D341Med (cell line): ENCODE measurements around the gene ARHGAP26.

Experiments
- DNase-seq: peaks from one replicate; pipeline ENCODE4 v3.0.0; 2012; ENCODE audit warnings: low spot score

Gene ARHGAP26

DNA sequence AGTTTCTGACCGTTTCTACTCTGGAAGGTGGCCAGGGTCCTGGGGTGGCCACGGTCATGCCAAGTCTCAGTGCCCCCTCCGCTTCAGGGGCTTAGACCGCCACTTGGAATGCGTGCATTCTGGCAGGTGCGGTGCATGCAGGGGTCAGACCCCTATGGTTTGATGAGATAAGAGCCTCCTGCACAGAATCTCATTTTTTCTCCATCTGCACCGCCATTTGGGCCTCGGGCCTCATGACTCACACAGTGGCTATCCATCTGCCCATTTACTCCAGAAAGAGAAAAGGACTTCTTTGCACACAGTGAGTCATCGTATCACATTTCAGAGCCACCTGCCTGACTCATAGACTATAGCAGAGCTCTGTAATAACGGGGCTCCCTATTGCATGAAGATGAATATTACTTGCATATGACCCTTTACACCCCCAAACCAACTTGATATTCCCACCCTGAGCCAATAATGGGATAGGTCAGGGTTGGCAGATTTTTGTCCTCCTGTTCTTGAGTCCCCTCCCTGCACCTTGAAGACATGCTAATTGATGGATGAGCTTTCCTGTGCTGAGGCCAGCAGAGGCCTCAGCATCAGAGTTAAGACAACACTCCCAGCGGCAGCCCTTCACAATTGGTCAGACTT lies 475.9 kb downstream of the ARHGAP26 start:
- no peak for DNase-seq

DNA sequence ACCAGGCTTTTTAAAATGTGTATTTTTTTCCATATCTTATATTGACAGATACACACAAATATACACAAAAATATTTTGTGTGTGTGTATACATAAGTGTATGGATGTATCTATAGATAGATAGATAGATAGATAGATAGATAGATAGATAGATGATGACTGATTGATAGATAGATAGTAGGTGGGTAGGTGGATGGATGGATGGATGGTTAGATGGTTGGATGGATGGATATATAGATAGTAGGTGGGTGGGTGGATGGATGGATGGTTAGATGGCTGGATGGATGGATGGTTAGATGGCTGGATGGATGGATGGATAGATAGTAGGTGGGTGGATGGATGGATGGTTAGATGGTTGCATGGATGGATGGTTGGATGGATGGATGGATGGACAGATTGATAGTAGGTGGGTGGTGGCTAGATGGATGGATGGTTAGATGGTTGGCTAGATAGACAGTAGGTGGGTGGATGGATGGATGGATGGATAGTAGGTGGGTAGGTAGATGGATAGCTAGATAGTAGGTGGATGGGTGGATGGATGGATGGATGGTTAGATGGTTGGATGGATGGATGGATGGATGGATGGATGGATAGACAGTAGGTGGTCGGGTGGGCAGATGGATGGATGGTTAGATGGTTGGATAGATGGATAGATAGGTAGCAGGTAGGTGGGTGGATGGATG lies 477.1 kb downstream of the ARHGAP26 start:
- no peak for DNase-seq

DNA sequence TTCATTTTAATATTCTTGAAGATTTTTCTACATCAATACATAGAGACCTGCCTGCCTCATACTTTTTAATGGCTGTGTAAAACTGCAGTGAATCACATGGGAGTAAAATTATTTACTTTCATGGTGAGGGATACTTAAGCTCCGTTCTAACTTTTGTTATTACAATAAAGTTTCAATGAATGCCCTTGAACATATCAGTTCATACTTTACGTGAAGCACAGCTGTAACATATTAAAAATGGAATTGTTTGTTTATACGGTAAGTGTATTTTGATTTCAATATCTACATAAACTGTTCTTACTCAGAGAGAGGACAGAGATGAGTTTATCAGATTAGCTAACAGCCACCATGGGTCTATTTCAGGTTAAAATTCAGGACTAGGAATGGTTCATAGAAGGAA lies 478.2 kb downstream of the ARHGAP26 start:
- no peak for DNase-seq

DNA sequence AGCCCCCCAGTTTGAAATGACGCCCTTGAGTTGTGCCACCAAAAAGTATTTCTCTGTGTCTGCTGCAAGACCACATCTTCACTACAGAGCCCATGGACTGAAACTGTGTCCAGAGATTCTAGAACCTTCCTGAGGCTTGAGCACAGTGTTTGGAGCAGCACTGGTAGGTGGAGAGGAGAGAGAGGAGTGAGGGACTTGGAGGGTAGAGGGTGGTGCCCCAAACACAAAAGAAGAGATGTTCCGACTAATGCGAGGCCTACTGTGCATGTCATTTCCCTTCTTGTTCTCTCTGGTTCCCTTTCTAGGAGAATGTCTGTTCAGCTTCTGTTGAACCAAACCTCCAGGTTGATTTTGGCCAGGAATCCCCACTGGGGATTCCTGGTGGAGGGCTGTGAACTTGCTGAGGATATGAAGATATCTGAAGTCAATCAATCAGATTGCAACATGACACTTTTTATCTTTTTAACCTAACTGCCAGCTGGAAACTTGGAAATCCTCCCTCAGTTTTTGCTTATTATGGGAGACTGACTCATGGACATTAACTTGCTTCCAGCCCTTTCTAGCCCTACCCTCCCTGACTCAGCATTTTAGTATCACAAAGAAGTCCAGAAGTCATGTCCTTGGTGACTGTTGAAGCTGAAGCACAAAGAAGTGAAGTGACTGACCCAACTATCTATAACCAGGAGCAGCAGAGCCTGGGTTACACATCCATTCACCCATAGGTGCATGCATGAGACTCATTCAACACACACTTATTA lies 478.8 kb downstream of the ARHGAP26 start:
- DNase-seq = no peak

DNA sequence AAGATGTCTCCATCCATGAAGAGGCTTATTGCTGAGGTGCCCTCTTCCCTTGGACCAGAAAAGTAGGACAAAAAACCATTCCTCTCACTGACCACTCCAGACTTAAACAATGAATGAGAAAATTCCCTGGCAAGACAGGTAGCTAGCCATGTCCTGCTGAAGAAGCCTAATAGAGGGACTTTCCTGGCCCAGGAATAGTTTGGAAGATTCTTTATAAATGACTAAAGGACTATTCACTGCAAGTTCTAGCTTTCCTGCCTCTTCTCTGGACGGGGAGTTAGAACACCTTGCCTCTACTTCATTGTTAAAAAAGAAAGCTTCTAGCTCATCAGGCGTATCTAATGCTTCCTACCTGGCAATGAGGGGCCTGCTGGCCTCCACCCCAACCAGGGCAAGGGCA lies 479.7 kb downstream of the ARHGAP26 start:
- no peak for DNase-seq

DNA sequence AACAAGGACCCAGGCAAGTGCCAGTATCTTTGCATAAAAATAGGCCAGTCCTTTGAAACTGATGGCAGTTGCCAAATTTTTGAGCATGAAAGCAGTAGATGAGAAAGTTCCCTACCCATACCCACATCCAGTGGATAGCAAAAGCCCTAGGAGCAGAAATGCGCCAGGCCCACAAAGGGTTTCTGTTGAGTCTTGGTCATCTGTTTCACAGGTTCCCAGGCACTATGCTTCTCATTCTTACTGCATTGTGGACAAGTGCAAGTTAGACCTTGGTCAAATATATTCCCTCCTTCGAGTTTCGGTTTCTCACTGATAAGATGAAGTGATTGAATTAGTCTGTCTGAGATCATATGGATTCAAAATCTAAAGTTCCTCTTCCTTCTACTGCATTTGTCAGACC lies 481.0 kb downstream of the ARHGAP26 start:
- DNase-seq = no peak

DNA sequence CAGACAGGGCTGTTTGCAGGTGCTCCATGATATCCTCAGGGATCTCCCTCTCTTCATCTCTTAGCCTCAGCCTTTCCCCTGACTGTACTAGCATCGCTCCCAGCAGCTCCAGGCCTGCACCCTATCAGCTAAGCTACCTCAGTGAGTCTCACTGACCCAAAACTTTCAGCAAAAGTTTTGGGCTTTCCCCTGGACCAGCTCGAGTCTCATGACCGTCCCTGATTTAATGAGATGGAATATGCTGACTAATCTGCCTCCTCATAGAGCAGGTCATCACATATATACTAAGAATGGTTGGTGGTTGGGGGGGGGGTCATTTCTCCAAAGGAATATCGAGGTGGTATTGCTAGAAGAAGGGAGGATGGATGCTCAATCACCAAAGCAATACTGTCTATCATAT lies 481.8 kb downstream of the ARHGAP26 start:
- DNase-seq = no peak

DNA sequence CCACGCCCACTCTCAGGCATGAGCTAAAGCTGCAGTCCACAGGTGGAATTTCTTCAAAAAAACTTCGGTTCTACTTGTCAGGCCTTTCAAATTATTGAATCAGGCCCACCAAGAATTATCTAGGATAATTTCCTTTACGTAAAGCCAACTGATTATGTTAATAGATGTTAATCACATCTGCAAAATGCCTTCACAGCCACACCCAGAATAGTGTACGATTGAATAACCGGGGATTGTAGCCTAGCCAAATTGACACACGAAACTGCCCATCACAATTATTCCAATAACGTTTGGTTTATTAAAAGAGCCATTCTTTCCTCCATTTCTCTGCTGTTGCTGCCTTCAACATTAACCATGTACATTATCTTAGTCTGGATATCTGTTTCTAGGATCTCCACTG lies 484.6 kb downstream of the ARHGAP26 start:
- DNase-seq = no peak

DNA sequence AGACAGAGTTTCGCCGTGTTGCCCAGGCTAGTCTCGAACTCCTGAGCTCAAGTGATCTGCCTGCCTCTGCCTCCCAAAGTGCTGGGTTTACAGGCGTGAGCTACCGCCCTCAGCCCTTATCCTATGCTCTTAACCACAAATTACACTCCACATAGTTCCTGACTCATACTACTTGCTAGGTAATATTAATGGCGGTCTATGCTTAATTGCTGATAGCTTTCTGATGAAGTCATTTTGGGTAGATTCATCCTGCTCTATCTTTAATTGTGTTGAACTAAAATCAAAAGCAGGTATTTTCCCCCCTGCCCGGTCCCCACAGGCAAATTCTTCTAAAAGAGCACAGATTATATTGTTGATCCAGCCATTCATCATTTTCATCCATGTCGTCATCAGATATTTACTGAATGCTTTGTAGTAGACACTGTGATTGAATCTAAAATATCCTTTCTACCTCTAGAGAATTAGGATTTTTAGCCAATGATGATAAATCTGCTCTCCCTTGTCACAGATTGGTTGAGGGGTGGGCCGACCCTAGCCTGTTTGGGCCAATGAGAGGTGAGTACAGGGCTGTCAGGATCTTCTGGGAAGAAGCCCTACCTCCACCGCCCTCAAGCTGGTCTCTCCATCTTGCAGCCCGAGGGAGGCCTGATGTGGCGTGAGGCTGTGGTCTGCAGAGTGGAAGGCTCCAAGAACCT lies 488.5 kb downstream of the ARHGAP26 start:
- no peak for DNase-seq

DNA sequence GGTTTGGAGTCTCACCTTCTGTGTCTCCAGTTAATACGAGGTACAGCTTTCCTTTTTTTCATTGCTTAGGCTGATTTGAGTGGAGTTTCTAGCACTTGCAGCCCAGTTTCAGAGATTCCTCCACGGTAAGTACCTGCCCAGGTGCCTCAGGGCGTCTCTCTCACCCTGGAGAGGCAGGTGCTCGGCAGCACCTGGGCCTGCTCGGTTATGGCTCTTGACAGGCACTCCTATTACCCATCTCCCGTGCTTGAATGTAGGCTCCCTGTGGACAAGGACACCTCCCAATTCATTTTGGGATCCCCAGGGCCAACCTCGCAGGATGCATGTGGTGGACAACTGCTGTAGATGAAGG lies 489.1 kb downstream of the ARHGAP26 start:
- DNase-seq = no peak

DNA sequence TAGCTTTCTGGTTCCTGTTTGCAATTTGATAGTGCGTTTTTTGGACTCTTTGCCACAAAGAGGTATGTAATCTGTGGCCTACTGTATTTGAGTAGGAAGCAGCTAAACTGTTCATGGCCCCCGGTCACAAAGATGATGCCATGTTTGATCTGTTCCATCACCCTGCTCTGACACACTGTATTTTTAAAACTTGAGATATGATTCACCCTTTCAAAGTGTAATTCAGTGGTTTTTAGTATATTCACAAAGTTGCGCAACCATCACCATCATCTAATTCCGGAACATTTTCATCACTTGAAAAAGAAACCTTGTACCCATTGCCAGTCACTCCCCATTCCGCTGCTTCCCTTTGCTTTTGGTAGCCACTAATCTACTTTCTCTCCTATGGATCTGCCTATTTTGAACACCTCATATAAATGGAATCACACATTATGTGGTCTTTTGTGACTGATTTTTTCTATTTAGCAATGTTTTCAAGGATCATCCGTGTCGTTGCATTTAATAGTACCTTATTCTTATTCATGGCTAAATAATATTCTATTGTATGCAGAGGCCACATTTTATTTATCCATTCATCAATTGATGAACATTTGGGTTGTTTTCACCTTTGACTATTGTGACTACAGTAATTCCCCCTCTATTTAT lies 491.7 kb downstream of the ARHGAP26 start:
- no peak for DNase-seq

DNA sequence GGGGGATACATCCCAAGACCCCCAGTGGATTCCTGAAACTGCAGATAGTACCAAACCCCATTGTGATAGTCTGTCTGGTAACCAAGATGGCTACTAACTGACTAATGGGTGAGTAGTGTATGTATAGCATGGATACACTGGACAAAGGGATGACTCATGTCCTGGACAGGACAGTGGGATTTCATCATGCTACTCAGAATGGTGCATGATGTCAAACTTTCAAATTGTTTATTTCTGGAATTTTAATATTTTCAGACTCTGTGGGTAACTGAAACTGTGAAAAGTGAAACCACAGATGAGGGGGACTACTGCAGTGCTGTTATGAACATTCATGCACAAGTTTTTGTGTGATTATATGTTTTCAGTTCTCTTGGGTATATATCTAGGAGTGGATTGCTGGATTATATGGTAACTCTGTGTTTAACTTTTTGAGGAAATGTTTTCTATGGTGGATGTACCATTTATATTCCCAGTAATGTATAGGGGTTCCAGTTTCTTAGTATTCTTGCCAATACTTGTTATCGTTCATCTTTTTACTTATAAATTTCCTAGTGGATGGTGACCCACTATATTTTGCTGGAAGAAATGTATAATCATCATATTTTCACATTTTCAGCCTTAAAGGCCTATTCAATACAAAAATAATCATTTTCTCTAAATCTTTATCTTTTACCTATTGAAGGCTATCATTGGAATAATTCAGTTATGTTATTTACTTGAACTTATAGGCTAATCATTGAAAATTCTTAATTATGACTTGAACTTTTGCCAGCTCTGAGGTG lies 492.4 kb downstream of the ARHGAP26 start:
- DNase-seq = no peak

DNA sequence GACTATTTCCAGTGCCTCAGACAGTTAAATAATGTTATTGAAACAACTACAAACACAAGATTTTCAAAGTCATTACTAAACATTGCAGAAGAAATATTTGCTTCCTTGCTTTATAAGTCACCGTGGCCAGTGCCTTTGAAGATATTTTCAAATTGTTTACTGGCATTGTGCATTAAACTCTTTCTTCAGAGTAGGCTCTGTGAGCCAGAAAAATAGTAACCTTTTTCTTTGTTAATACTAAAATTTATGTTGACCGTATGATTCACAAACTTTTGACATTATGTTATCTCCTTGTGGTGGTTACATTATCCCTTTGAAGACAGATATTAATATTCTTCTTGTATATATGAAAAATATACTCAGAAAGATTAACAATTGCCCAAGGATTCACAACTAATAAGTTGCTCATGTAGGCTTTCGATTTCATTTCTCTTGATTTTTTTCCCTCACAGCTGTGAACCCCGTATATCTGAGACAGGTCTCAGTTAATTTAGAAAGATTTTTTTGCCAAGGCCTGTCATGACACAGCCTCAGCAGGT lies 493.2 kb downstream of the ARHGAP26 start:
- DNase-seq = no peak

DNA sequence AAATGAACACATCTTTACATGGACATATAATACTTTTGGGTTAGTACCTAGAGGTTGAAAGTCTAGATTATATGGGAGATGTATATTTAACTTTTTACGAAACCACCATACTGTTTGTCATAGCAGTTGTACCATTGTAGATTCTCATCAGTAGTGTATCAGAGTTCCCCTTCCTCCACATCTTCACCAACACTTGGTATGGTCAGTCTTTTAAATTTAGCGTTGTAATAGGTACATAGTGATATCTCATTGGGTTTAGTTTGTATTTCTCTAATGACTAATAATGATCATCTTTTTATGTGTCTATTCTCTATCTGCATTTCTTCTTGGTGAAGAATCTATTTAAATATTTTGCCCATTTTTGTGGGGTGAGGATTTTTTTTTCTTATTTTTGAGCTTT lies 495.8 kb downstream of the ARHGAP26 start:
- DNase-seq = no peak

DNA sequence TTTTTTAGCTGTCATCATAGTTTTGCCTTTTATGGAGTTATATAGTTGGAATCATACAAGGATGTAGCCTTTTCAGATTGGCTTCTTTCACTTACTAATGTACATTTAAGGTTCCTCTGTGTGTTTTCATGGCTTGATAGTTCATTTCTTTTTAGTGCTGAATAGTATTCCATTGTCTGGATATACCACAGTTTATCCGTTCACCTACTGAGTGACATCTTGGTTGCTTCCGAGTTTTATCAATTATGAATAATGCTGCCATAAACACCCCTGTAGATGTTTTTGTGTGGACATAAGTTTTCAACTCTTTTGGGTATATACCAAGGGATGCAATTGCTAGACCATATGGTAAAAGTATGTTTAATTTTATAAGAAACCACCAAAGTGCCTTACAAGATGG lies 497.0 kb downstream of the ARHGAP26 start:
- no peak for DNase-seq

DNA sequence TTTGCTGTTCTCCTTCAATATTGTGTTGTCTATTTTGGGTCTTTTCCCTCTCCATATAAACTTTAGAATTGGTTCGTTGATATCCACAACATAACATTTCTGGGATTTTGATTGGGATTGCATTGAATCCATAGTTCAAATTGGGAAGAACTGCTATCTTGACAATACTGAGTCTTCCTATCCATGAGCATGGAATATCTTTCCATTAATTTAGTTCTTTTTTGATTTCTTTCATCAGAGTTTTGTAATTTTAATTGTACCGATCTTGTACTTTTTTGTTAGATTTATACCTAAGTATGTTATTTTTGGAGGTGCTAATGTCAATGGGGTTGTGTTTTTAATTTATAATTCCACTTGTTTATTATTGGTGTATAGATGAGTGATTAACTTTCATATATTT lies 498.2 kb downstream of the ARHGAP26 start:
- no peak for DNase-seq

DNA sequence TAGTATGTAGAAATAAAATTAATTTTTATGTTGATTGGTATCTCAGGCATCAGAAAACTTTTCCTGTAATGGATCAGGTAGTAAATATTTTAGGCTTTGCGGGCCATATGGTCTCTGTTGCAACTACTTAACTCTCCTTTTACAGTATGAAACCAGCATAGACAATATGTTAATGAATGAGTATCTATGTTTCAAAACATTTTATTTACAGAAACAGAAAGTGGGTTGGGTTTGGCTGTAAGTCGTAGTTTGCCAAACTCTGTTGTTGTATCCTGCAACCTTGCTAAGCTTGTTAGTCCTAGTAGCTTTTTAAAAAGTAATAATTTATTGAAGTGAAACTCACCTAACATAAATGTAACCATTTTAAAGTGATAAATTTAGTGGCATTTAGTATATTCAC lies 501.3 kb downstream of the ARHGAP26 start:
- no peak for DNase-seq

DNA sequence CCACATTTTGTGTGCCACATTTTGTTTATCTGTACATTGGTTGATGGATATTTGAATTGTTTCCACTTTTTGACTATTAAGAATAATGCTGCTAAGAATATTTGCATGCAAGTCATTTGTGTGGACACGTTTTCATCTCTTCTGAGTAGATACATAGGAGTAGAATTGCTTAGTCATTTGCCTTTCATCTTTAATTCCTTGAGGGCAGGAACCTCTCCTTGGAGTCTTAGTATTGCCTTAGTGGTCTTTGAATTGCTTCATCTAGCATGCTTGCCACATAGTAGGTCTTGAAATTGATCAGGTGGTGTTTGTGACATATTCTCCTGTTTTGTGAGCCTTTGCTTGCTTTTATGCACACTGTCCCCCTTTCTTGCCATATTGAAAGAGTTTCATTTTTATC lies 504.8 kb downstream of the ARHGAP26 start:
- DNase-seq = no peak

DNA sequence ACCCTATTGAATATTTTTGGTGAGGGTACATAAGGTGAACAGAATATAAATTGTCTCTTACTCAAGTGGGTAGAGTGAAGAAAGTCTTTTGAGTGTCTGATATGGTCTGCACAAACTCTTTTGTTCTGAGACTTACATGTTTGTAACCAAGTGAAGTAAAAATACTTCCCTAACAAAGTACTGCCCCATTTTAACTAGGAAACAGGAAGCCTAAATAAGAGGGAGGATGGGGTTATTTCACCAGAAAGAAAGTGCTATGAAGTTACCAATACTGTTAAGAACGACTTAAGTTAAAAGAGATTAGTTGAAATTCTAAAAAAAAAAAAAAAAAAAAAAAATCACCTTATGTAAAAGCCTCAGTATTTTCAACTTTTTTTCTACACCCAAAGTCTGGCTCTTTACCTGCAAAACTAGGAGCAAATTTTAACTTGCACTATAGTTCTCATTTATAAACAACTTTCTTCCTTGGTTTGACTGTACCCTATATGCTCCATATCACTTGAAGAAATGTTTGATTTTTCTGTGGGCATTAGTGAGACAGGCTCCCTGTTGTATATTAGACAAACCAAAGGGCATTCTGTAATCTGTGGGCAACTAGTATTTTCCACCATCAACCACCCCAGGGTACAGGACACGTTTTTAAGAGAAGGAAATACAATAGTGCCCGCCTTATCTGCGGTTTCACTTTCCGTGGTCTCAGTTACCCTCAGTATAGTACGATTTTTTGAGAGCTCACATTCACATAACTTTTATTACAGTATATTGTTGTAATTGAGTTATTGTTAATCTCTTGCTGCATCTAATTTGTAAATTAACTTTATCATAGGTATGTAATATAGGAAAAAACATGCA lies 505.6 kb downstream of the ARHGAP26 start:
- DNase-seq = no peak

DNA sequence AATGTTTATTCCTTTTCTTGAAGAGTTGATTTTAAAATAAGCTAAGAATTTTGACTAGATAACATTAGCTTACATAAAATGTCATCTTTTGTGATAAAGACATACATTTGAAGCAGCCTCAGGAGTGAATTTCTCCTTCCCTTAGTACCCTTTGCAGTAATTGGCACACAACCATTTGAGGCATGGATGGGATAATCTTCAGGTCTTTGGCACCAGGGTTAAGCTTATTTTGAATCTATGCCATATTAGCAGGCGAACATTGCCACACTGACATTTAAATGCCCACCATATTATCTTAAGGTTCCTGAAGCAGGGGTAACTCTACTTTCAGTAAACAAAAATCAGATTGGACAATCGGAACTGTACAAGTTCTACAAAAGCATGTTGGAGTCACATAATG lies 507.4 kb downstream of the ARHGAP26 start:
- peak; percentile 21 for DNase-seq
